HG03571 (cell line): ENCODE results near the gene SEC14L1.

Experiments
- ATAC-seq: cut with Tn5 transposase; IDR thresholded peaks from one replicate; pipeline ENCODE4 v1.9.1; 2021; ENCODE audit not compliant: unreplicated experiment

Gene SEC14L1

DNA sequence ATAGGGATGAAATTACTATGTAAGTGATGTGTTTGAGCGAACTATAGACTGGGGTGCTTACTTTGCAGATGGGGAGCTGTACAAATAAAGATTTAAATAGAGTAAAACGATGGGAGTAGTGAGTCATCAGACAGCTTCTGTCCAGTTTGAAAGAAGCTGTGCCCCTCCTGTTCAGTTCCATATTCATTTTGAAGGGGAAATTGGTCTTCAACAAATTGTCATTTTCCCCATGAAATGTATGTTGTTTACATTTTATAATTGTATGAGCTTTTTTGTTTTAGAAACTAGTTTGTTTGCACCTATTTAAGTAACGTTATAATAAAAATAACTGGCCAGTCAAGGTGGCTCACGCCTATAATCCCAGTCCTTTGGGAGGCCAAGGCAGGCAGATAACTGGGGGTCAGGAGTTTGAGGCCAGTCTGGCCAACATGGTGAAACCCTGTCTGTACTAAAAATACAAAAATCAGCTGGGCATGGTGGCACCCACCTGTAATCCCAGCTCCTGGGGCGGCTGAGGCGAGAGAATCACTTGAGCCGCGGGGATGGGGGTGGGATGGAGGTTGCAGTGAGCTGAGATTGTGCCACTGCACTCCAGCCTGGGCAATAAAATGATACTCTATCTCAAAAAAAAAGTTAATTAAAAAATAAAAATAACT, 20.2 kb downstream of the SEC14L1 start:
- ATAC-seq = no peak

DNA sequence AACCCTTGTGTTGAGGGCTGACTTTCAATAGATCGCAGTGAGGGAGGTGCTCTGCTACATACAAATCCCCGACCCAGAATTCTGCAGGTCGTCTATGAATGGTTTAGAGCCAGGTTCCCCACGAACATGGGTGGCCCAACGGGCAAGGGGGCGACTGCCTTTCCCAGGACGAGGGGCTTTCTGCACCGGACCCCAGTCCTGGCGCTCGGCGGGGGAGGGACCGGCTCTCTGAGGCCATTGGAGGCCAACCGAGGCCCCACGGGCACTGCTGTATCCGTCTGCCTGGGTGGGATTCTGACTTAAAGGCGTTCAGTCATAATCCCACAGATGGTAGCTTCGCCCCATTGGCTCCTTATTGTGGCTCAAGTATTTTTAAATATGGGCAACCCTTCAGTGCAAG, 21.2 kb downstream of the SEC14L1 start:
- no peak for ATAC-seq

DNA sequence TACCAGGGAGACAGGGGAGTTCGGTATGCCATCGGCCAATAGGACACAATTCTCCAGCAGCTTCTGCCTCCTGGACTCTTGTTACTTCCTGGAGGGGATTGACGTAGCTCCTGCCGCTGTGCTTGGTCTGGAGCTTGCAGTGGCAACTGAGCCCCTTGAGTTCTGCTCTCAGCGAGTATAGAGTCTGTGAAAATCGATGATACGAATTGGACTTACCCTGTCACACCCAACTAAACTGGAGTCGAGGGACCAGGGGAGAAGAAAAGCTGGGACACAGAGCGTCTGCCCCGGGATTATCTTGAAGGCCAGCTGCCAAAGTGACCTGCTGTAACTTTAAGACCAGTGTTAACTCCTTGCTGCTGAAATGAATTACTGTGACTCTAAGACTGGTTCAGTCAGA, 22.2 kb downstream of the SEC14L1 start:
- ATAC-seq = no peak

DNA sequence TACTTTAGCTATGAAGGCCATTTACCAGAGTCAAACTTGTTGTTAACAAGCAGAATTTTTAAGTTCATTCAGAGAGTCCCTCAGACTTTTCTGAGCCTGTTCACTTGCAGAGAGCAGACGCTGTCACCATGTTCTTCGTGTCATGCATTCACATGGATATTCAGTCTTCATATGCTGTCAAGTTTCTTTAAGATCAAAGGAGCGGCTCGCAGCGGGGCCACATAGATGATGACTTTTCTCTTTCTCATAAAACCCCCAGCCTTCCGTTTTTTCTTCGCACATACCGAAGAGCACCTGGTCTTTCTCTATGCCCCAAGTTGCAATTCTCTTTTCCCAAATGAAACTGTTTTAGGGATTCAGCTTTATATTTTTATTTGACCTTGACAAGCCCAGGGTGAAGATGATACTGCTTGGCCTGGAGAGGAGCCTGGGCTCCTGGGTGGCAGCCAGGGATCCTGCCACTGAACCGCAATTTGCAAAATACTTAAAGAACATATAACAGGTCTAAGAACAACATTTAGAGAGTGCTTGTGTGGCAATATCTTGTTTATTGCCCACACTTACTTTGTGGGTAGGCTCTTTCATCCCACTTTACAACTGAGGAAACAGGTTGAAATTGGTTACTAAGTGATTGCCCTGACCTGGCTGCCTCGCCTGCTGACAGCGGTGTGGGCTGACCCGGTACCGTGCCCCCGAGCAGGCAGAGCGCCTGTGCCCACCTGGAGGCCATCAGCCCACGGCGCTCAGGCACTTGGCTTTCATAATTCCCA, 22.9 kb downstream of the SEC14L1 start:
- no peak for ATAC-seq

DNA sequence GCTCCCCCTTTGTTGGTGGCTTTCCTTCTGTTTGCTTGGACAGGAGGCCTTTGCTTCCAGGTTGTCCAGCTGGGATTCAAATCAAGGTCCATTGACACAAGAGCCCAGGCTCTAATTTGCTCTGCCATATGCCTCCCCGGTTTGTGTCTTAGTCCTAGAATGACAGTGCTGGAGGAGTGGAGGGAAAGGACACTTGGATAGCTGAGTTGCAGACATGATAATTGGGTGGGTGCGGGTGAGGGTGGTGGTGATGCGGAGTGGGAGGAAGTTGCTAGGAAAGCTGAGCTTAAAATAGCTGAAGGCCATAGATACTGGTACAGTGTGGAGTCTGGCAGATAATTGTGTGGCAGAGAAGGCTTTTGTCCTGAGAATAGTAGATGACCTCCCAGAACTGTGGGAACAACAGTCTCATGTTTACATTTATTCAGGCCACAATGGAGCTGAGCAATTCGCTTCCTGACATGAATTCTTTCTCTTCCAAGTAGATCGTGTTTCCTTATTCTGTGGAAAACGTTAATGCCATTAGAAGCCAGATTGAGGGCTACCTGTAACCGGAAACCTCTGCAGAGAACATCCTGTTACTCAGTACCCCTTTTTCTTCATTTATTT, 23.8 kb downstream of the SEC14L1 start:
- ATAC-seq = no peak

DNA sequence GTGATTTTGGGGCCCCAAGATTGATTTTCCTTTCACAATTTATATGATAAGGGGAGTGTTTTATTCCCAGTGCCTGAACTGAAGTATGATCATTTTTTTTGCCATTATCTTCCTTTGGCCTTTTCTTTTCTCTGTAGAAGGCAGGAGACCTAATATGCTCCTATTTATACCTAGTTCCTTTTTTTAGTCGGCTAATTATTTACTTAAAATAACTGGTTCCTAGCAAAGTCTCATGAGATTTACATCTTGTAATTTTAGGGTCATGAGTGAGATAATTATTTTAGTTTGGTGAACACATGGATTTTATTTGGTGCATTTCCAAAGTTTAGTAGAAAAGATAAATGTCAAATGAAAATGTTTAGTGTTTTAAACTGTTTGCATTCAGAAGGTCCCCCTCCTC, 24.8 kb downstream of the SEC14L1 start:
- no peak for ATAC-seq

DNA sequence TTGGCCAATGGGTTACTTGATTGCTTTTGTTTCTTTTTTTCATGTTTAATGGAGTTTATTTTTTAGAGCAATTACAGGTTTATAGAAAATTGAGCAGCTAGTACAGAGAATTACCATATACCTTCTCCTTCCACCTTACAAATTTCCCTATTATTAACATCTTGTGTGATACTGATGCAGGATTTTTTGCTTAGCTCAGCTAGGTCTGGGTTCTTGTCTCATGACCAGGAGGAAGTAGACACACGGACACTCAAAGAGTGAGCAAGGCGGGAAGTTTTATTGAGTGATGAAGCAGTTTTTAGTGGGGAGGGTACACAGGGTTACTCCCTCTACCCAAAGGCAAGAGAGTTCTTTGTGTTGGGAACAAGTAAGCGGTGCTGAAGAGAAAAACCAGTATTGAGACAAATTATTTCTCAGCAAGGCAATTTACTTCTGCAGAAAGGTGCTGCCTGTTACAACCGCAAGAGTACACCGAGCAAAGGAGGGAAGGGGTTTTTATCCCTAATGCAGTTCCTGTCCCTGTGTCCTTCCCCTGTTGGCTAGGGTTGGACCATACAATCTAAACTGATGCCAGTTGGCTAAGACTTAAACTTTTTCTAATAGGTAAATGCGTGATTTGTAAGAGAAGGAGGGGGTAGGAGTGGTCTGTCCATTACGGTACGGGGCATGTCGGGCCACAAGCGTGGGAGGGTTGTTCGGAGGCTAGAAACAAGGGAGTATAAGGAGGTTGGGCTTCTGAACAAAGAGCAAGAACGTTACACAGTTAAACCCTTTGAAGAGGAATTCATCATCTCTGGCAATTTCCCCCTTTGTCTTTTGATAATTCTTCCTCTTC, 26.9 kb downstream of the SEC14L1 start:
- ATAC-seq = no peak

DNA sequence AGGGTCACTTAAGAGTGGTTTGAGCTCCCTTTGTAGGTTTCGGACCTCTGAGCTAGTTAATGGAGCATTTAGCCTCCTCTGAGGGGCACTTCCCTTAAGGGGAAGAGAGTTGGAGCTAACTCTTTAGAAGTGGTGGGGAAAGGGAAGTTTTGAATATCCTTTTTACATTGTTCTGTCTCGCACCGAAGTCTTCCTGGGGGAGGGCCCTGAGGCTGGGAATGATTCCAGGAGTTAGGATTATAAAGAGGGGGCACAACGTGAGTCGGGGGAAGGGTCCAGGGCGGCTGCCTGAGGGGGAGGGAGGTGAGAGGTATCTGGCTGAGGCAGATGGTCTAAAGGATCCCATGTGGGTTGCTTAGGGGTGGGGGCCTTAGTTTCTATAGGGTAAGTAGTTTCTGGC, 32.3 kb downstream of the SEC14L1 start:
- no peak for ATAC-seq

DNA sequence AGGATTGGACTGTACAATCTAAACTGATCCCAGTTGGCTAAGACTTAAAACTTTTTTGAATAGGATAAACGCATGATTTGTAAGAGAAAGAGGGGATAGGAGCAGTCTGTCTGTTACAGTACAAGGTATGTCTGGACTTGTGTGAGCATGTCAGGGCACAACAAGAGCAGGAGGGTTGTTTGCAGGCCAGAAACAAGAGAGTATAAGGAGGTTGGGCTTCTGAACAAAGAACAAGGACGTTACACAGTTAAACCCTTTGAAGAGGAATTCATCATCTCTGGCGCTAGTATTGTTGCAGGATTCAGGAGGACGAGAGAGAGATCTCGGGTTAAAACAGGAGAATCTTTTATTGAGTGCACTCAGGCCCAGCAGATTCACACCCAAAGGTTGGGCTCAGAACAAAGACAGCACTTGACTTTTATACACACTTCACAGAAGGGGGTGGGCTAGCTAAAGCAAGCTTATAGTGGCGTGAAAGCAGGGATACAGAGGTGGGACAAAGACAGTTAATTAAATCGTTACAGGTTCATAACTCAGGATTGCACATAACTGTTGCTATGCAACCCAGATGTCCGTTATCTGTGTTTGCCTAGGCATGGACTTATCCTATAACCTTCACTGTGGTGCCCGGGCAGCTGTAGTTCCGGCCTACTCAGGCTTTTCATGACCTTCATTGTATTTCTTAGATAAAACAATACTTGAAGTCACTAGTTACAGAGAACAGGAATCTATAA, 34.3 kb downstream of the SEC14L1 start:
- no peak for ATAC-seq

DNA sequence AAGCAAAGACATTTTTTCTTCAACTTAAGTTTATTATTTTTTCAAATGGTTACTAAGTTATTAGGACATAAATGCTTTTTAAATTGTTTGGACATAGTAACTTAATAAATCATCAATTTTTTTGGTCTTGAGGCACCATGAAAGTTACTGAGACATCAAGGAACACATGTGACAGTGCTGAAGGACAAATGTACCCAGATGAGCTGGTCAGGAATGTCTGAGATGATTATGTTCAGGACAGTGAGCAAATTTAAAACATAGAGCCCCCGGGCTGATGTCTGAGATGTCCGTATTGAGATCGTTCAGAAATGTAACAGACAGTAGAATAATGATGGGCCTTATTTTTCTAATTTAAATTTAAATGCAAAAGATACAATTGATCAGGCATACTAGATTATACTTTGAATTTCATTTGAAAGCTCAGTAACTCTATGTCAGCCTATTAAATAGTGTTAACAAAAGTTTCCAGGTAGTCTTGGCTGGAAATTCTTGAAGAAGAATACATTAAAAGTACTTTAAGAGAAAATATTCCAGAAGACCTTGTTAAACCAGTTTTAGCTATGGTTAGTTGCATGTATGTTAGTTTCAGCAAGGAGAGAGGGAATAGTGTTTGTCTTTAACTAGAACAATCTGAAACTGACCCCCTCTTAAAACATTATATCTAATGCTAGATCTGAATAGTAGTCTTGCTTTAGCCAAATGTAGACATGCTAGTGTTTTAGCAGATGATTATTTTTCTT, 36.4 kb downstream of the SEC14L1 start:
- ATAC-seq = no peak

DNA sequence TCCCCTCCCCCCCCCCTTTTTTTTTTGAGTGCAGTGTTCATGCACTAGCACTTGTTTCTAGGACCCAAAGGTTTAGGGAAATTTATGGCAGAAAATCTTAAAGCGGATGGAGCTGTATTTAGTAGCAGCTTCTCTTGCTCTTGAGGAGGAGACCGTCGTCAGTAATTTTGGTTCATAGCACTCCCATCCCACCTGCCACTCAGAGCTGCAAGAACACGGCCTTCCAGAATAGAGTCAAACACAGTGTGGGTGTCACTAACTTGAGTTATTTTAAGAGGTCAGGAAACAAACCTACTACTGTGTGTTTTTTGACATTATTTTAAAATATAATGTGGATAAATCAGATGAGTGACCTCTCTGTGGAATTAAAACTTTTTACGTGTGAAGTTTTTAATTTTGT, 37.3 kb downstream of the SEC14L1 start:
- no peak for ATAC-seq

DNA sequence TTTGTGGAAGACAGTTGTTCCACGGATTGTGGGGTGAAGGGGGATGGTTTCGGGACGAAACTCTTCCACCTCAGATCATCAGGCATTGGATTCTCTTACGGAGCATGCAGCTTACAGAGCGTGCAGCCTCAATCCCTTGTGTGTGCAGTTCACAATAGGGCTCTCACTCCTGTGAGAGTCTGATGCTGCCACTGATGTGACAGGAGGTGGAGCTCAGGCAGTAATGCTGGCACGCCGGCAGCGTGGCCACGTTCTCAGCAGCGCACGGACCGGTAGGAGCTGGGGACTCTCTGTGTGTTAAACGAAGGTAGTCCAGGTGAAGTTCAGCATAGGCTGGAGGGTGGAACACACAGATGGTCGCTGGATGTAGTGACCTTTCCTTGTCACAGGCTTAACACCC, 37.8 kb downstream of the SEC14L1 start:
- no peak for ATAC-seq

DNA sequence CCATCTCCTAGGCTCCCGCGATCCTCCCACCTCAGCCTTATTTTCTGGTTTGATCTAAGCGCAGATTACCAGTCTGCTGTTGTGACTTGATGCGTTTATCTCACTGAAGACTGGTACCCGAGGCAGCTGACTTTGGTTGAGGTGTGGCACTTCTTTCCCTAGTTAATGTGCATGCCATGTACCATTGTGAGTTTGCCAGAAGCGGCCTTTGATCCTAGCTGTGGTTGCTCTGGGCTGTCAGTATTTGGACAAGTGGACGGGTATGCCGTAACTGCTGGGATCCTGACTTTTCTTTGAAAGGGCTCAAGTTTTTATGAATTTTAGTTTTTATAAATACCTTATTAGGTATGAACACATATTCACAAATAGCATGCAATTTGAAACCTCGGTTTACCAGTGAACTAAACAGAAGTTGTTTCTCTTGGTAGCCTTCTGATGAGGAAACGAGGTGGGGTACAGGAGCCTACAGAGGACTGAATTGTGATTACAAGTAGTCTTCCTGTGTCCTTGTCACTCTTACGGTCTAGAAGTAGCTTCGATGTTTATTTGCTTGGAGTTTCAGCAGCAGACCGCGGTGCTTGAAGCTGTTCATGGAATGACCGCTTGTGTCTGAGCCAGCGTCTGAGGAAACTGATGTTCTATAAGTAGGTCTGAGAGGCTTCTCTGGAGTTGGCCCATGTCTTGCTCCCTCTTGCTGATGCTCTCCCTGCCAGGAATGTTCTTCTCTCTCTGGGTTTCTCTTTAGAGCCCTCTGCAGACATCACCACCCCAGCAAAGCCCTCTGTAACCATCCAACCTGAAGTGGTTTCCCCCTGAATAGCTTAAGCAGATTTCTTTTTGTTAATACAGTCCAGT, 40.0 kb downstream of the SEC14L1 start:
- ATAC-seq = no peak

DNA sequence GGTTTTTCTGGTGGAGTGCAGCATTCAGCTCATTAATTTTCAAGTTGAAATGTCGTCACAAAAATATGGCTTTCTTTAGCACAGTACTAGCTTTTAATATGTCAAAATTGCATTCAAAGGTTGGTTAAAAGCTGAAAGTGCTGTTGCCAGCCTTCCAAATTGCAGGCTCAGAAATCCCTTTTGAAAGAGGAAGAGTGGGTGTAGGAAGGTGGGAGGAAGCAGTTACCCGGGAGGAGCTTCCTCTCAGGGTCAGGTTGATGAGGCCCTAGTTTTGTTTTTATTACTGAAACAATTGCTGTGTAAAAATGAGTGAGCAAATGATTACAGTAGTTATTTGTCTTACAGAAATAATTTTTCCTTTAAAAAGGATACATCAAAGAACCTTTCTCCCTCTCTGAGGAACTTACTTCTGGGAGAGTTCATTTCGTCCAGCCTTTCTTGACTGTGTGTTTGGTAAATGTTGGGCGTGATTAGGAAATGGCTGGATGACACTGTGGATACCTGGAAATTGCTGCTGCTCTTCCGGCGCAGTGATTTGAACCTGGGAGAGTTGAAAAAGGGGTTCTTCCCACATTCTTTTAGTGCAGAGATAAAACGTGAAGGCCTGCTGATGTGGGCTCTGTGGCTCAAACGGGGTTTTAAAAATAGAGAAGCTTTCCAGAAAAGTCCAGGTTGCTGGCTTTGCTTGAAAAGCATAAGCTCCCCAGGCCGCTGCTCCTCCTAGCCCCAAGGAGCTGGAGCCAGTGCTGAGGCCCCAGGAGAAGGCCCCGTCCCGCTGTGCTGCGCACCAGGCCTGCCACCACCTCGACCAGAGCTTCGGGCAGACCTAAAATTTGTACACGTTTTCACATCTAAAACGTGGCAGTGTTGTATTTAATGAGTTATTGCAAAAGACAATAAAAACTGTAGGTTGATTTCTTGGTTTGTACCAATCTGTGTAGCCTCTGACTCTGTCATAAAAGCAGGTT, 41.7 kb downstream of the SEC14L1 start:
- ATAC-seq = no peak

DNA sequence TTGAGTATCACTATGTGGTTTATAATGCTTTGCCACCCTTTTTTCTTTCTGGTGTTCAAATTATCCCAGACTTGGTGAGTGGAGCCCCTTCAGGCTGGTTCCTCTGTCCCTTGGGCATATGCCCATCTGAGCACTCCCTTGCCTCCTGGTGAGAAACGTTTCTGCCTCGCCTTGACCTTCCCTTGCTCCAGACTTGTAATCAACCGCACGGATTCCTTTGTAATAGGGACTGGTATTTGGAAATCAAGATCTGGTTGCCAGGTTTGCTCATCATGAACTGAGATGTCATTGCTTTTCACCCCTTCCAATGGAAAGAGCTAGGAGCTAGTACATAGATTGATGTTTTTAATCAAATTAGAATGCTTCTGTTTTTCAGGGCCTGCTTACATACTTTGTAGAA, 43.7 kb downstream of the SEC14L1 start:
- no peak for ATAC-seq

DNA sequence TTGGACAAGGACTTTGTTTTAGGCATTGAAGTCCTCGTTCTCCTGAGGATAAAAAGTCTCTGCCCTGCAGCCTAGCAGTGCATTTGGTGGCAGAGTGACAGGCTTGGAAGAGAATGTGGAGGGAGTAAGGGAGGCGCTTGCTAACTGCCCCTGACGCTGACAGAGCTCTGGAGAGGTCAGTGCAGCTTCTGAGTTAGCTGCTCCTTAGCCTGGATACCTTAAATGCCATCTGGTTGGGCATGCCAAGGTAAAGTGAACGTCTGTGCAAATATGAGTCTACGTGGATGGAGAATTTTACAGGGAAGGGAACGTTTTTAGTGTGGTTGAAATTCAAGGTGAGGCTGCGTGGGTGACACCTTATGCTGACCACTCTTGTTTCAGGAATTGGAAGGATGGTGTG, 44.4 kb downstream of the SEC14L1 start:
- ATAC-seq = no peak

DNA sequence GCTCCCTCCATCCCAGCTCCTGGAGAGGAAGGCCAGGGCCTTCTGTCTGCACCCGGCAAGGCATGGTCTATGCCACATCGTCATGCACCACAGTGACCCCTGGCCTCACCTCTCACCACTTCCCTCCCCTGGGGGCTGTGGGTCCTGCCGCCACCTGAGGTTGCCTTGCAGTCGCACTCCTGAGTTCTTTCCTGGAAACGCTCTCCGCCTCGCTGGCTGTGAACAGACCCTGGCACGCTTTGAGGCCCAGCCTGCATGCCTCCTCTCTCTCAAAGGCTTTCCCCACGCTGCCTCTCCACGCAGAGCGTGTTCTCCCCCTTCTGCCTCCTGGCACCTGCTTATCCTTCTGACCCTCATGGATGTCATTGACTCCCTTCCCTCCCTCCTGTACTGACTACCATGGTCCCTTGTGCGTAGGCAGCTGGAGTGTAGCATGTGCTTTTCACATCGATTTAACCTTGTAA, 45.4 kb downstream of the SEC14L1 start:
- no peak for ATAC-seq
